GM19240 (cell line): ENCODE results near the gene KBTBD8.
A peak's percentile ranks its signal among the peaks of the same experiment; 100 is the strongest.

ENCODE experiments used
- DNase-seq: peaks from one replicate; pipeline ENCODE4 v3.0.0; 2011; ENCODE audit warnings: low spot score; ENCODE audit not compliant: insufficient read length

The KBTBD8 gene

GRCh38 chr3:66998113-66998903 is at the start of gene KBTBD8:
Gene KBTBD8 (plus strand): TSS chr3:66998307. CDS start chr3:66998356, 49 bp downstream.
- DNase-seq = peak; percentile 78

DNA sequence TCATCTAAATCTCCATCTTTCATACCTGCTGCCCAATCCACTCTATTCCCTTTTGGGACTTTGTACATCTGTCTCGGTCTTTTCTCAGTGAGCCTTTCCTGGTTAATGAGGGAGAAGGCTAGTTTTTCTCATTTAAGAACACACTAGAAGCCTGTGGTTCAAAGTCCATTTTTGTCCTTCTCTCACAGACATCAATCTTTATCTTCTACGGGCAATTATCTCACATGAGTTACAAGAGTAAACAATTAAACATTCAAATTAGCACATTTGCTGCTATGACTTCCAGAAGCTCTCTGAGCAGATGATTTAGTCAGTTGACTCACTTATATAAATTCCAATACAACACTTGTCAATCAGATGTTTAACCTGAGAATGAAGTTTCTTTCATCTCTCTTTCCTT is 49.3 kb upstream of the KBTBD8 start:
- no peak for DNase-seq

DNA sequence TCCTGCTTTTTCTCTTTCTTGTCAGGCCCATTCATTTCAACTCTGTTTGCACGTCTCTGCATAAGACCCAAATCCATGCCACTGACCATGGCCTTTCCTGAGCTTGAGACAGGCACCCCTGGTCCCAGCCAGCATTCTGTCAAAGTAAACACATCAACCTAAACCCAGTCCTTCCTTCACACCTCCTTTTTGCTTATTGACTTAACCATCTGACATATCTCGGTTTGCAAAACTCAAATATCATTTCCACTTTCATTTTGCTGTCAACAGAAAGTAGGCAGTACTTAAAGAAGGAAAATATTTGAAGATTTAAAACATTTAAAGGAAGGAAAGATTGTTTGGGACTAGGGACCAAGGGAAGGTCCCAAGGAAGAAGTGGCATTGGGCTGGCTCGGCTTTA is 48.2 kb upstream of the KBTBD8 start:
- no peak for DNase-seq

GRCh38 chr3:66952357-66952756 is 45.8 kb upstream of the KBTBD8 start:
- no peak for DNase-seq

DNA sequence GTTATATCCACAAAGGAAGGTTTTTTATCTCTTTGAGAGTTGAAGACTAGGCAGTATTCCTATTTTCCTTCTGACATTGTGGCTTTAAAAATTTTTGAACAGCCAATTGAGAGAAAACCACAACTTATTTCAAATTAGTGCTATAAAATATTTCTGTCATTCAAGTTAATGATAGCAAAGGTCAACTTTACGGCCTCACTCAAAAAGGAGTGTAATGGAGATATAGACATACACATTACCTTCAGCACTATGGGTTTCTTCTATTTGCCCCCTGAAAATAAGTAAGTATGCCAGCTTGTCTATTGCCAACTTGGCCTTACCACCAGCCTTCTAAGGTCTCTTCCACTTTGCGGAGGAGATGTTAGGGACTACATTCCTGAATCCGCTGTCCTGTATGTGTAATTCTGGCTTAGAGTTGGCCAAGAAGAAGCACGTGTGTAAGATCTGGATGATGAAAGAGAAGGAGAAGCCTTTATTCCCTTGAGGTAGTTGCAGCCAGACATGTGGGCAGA is 44.1 kb upstream of the KBTBD8 start:
- DNase-seq = no peak

- DNase-seq = no peak
Measured at GRCh38 chr3:66956742-66957141, 41.4 kb upstream of the KBTBD8 start.

GRCh38 chr3:66957367-66957766 is 40.7 kb upstream of the KBTBD8 start:
- no peak for DNase-seq

- DNase-seq = no peak
Measured at GRCh38 chr3:66958067-66958466, 40.0 kb upstream of the KBTBD8 start.

DNA sequence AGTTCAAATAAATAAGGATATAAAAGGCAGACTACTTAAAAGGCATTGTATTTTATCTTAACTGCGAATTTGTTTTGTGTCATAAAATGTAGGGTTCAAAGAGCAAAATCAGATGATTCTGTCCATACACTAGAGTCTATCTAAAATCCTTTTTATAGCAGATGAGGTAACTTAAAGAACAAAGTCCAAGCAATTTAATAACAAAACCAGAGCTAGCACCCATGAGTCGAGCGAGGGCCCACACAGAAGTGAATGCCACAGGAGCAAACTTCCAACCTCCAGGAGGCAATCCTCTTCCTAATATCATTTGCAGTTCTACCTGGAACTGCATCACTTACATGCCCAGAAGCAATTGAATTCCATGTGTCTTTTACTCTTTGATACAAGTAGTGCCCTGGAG is 35.4 kb upstream of the KBTBD8 start:
- no peak for DNase-seq

GRCh38 chr3:66971245-66971644 is 26.9 kb upstream of the KBTBD8 start:
- DNase-seq = no peak

DNA sequence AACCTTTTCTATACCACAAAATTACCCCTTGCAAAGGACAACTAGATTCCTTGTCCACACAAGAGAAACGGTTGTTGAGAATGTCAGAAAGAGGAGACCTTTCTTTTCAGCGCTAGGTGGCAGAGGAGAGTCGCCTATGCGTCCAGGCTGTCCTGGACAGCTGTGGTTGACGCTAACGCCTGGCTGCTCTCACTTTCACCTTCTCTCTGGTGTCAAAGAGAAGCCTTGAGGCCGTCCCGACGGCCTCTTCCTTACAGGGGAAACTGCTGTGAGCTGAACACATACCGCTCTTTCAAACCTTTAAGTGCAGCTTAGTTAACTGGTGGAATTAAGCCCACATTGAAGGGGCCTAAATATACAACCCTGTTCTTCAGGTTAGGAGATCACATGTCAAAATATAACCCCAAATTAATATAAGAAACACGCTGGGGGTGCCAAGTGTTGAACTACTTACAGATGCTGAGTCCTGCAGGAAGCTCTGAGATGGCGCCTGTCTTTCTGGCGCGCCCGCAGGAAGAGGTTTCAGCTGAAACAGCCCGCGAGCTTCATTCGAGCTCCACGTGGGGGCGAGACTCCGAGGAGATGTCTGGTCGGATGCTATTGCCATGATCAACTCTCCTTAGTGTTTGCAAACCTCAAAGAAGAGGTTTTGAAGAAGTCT is 26.1 kb upstream of the KBTBD8 start:
- peak; percentile 50 for DNase-seq

GRCh38 chr3:66980791-66981190 is 17.3 kb upstream of the KBTBD8 start:
- no peak for DNase-seq

- no peak for DNase-seq
Measured at GRCh38 chr3:66983101-66983500, 15.0 kb upstream of the KBTBD8 start.

- no peak for DNase-seq
Measured at GRCh38 chr3:66985336-66985920, 12.7 kb upstream of the KBTBD8 start.

DNA sequence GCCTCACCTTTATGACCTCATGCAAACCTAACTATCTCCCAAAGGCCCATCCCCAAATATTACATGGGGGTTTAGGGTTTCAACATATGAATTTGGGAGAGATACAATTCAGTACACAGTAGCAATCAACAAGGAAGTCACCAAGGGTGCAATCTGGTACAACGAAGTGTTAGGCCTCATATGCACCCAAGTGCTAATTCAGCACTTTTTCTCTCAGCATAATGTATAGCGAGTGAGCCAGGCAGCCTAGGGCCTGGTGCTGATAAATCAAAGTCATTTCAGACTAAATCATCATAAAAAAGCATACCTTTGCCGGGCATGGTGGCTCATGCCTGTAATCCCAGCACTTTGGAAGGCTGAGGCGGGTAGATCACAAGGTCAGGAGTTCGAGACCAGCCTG is 11.7 kb upstream of the KBTBD8 start:
- DNase-seq = no peak

- DNase-seq = no peak
Measured at GRCh38 chr3:66989241-66989640, 8.9 kb upstream of the KBTBD8 start.

DNA sequence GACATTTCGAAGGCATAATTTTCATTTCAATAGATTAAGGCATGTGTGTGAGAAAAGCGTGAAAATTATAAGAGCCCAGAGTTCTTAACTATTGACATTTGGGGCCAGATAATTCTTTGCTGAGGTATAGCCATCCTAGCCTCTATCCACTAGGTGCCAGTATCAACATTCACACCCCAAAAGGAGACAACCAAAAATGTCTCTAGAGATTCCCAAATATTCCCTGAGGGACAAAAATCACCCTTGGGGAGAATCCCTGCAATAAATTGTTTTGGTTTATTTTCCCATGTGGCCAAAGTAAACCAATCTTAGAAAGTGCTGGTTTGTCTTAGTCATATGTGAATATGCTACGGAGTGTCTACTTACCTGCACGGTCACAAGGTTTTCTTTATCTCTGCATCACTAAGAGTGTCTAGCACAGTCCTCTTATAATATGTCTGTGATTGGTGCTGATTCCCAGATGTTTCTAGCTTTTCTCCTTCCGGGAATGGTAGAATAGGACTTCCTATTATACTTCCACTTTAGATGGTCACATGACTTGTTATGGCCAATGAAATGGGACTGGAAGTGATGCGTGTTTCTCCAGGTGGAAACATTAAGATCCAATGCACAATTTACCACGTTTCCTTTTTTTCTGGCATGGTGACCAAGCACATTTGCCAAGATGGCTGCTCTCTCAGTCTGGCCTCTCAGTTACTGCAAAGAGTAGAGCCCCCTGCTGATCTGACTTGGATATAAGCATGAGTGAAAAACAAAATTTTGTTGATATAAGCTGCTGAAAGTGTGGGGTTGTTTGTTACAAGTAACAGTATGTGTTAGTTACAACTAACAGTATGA is 8.0 kb upstream of the KBTBD8 start:
- no peak for DNase-seq

DNA sequence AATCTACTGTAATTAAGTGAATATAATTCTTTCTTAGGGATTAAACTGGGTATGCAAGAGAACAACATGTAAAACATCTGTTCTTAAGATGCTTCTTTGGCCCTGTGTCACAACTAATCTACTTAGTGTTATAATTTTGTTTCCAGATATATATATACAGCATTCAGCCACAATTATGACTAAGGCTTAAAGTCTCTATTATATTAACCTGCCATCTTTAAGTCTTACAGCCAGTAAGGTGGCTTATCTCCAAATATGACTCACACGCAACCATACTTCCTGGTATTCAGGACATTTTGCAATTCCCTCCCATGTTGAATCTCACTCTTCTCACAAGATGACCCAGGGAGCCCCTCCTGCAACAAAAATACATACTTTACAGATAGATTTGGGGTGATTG is 6.6 kb upstream of the KBTBD8 start:
- DNase-seq = no peak

DNA sequence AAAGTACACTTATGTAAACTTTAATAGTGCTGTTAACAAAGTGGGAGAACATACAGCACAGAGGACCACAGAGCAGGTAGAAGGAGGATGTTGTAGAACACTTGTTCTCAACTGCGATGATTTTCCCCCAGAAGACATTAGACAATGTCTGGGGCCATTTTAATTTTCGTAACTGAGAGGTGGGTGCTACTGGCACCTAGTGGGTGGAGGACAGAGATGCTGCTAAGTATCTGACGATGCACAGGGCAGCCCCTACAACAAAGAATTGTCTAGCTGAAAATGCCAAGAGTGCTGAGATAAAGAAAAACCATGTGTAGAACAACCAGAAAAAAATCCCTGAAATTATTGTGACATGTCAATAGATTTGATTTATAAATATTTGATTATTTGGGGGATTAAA is 5.0 kb upstream of the KBTBD8 start:
- DNase-seq = no peak

- DNase-seq = no peak
Measured at GRCh38 chr3:66994588-66994987, 3.5 kb upstream of the KBTBD8 start.

GRCh38 chr3:66996696-66997095 is 1.4 kb upstream of the KBTBD8 start:
- DNase-seq = no peak
